Measurements from ENCODE around the gene NANOS2.

DNA sequence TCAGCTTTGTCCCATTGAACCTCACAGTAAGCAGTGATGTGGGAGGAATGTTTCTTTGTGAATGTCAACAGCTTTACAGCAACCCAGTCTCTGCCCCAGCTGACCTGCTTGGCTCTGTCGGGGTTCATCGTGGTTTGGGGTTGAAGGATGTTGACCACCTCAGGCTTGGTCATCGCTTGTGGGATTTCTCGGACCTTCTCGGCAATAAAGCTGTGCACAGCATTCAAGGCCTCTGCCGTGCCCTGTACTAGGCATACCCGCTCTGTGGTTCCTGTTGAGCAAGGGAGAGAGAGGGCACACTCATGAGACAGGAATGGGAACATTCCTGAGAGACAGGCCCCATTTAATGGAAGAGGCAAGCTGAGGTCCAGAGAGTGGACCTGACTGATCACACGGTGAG, 39.1 kb upstream of the NANOS2 start:
- TF ChIP-seq POLR2A (IDR thresholded peaks at IDR 0.05; ENCODE audit: low read length) (no peak), GATA1 (IDR thresholded peaks at IDR 0.05; ENCODE audit: low read depth, low read length) (no peak)

Data from erythroblast (primary cell).